Measurements from ENCODE around the gene NOL12. TPM values are rescaled to one million over a fixed set of nuclear protein-coding genes. Genes with fewer than 3 reads are reported as not detected.

NOL12 gene
- total and polyA plus RNA-seq, 8 donors = 6.0 to 25.6 (median 10.3) TPM

DNA sequence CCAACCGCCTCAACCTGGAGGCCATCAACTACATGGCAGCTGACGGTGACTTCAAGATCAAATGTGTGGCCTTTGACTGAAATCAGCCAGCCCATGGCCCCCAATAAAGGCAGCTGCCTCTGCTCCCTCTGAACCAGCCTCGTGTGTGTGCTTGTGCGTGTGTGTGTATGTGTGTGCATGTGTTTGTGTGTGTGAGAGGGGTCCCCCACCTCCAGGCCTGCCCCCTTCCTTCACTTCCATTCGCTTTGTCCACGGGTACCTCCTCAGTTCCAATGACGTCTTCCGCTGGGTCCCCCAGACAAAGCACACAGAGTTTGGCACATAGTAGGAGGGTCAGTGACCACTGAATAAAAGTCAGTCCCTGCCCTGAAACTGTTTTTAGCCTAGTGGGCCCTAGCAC, 6.5 kb upstream of the NOL12 start:
- Histone ChIP-seq H3K27me3 (no peaks in the 10 kb centered on the region), H3K27ac (no peak overlapping the region), H3K4me3 (no peak overlapping the region), H3K9me3 (no peaks in the 10 kb centered on the region), H3K4me1 (peaks cover 0 to 24% (median 11%) of the 10 kb centered on the region in 3 donors), H3K36me3 (no peaks in the 10 kb centered on the region)
- intact Hi-C loops (cut with DNase I) = loop anchor here in 1 of 3 donors (5.0 to 10.0 kb wide), 2 partner anchors 37 to 135 kb away; no protein-coding TSS in a partner anchor
- FAIRE-seq (no peak), ATAC-seq (no peak), DNase-seq (no peak)
- WGBS, 2 donors = 86 to 87% methylated on average over 8 of the region's 8 CpGs
- TF ChIP-seq, protein P1, sequence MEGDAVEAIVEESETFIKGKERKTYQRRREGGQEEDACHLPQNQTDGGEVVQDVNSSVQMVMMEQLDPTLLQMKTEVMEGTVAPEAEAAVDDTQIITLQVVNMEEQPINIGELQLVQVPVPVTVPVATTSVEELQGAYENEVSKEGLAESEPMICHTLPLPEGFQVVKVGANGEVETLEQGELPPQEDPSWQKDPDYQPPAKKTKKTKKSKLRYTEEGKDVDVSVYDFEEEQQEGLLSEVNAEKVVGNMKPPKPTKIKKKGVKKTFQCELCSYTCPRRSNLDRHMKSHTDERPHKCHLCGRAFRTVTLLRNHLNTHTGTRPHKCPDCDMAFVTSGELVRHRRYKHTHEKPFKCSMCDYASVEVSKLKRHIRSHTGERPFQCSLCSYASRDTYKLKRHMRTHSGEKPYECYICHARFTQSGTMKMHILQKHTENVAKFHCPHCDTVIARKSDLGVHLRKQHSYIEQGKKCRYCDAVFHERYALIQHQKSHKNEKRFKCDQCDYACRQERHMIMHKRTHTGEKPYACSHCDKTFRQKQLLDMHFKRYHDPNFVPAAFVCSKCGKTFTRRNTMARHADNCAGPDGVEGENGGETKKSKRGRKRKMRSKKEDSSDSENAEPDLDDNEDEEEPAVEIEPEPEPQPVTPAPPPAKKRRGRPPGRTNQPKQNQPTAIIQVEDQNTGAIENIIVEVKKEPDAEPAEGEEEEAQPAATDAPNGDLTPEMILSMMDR (IDR thresholded peaks at IDR 0.05) = no peak

DNA sequence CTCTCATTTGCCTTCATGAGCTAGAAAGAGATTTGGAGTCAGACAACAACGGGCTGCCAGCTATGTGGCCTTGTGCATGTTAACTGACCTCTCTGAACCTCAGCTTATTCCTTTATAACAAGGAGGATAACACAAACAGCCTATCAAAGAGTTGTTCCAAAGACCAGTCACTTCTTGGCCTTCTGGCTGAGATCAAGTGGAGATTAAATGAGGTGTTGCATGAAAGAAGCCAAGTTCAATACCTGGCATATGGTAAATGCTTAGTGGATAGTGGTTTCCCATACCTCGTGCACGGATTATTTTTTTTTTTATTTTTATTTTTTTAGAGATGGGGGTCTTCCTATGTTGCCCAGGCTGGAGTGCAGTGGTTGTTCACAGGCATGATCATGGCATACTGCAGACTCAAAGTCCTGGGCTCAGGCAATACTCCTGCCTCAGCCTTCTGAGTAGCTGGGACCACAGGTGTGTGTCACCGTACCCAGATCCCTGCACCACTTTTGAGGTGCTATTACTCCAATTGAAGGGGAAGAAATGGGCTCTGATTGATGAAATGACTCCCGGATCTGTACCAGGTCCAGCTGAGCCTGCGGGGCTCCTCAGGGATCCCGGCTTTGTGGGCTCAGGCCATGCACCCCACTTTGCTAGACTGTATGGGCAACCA, 5.8 kb upstream of the NOL12 start:
- 72 to 80% methylated on average over 7 of the region's 7 CpGs for WGBS, 2 donors
- intact Hi-C loops (cut with DNase I) = loop anchor here in 1 of 3 donors (5.0 to 10.0 kb wide), 2 partner anchors 38 to 136 kb away; no protein-coding TSS in a partner anchor
- H3K9me3 ChIP-seq = no peaks in the 10 kb centered on the region
- no peaks in the 10 kb centered on the region for H3K27me3 ChIP-seq
- ATAC-seq (no peak), DNase-seq (no peak), FAIRE-seq (no peak)
- H3K4me3 ChIP-seq = no peak overlapping the region
- TF ChIP-seq, protein P1 (IDR thresholded peaks at IDR 0.05) = no peak
- no peak overlapping the region for H3K27ac ChIP-seq
- H3K36me3 ChIP-seq = no peaks in the 10 kb centered on the region
- H3K4me1 ChIP-seq = peaks cover 0 to 18% (median 6%) of the 10 kb centered on the region in 3 donors

GRCh38 chr22:37681001-37681424, 5.1 kb upstream of the NOL12 start:
- WGBS, 2 donors = 41 to 57% methylated on average over 2 of the region's 2 CpGs
- Histone ChIP-seq H3K4me1 (peaks cover 0 to 12% (median 6%) of the 10 kb centered on the region in 3 donors), H3K4me3 (no peak overlapping the region), H3K36me3 (no peaks in the 10 kb centered on the region), H3K27me3 (no peaks in the 10 kb centered on the region), H3K9me3 (no peaks in the 10 kb centered on the region), H3K27ac (no peak overlapping the region)
- DNase-seq (no peak), FAIRE-seq (no peak), ATAC-seq (no peak)
- TF ChIP-seq, protein P1 (IDR thresholded peaks at IDR 0.05) = no peak
- intact Hi-C loops (cut with DNase I) = loop anchor here in 1 of 3 donors (5.0 to 10.0 kb wide), 2 partner anchors 39 to 136 kb away; no protein-coding TSS in a partner anchor

- H3K27me3 ChIP-seq = no peaks in the 10 kb centered on the region
- TF ChIP-seq, protein P1 (IDR thresholded peaks at IDR 0.05) = peak; percentile 78 to 87 (median 80)
- no peaks in the 10 kb centered on the region for H3K9me3 ChIP-seq
- peaks cover 0 to 7% (median 0%) of the 10 kb centered on the region in 3 donors for H3K4me1 ChIP-seq
- WGBS, 2 donors = 8 to 11% methylated on average over 6 of the region's 6 CpGs
- intact Hi-C loops (cut with DNase I) = loop anchor here in 1 of 3 donors (5.0 to 10.0 kb wide), 2 partner anchors 39 to 137 kb away; no protein-coding TSS in a partner anchor
- peak; percentile 65 to 87 (median 82) for DNase-seq
- H3K36me3 ChIP-seq = no peaks in the 10 kb centered on the region
- ATAC-seq = peak; percentile 61 to 69 (median 64)
- FAIRE-seq = no peak
- no peak overlapping the region for H3K27ac ChIP-seq
- no peak overlapping the region for H3K4me3 ChIP-seq
These were observed 4.5 kb upstream of the NOL12 start for GRCh38 chr22:37681556-37682049.
